Myocyte (in vitro differentiated cells): Measurements from ENCODE around the gene RHOA. TPM values are rescaled to one million over a fixed set of nuclear protein-coding genes. Genes with fewer than 3 reads are reported as not detected.
A peak's percentile ranks its signal among the peaks of the same experiment; 100 is the strongest.
"Not testable (repeated sequence)": the region's sequence is repeated elsewhere in the genome, so short reads cannot be mapped to it uniquely, and the experiment has no call there.

Experiments
- DNase-seq: peaks from one replicate; pipeline ENCODE4 v3.0.0-alpha.2; 2012; ENCODE audit warnings: low read depth
- total RNA-seq: library from RNA; depleted of rRNA; stranded (reverse); fragments of >200 nt; gene quantifications from 2 replicates; pipeline ENCODE4 v1.2.3, GENCODE V29; 2014

RHOA gene
- total RNA-seq, 1 donor from 2014 or later: 663 TPM

DNA sequence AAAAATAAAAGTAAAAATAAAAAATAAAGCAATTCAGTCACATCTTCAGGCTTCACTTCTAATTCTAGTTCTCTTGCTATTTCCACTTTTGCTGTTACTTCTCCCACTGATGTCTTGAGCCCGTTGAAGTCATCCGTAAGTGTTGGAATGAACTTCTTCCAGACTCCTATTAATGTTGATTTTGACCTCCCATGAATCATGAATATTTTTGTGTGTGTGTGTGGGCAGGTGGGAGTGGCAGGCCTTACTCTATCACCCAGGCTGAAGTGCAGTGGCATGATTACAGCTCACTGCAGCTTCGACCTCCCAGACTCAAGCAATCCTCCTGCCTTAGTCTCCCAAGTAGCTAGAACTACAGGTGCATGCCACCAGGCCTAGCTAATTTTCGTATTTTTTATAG is 82.6 kb downstream of the RHOA start:
- DNase-seq: no peak

DNA sequence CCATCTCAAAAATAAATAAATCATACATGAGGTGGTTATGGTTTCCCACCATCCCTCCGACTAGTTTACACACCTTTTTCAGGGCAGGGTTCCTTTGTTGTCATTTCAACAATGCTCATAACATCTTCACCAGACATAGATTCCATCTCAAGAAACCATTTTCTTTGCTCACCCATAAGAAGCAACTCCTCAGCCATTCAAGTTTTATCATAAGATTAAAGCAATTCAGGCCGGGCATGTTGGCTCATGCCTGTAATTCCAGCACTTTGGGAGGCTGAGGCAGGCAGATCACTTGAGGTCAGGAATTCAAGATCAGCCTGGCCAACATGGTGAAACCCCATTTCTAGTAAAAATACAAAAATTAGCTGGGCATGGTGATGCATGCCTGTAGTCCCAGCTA is 83.4 kb downstream of the RHOA start:
- not testable (repeated sequence) for DNase-seq

DNA sequence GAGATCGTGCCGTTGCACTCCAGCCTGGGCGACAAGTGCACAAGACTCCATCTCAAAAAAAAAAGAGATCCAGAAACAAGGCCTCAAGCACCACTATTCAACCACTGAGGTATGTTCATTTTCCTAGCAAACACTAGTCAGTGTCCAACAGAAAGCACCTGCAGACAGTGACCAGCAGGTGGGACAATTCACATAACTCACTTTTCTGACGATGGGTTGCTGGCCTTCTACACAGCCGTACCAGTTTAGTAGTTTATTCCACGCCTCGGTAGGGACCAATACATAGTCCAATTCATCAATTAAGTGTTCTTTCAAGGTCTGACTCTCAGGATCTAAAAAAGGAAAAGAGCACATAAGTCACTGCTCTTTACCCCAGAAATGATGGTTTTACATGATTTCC is 84.3 kb downstream of the RHOA start:
- no peak for DNase-seq

DNA sequence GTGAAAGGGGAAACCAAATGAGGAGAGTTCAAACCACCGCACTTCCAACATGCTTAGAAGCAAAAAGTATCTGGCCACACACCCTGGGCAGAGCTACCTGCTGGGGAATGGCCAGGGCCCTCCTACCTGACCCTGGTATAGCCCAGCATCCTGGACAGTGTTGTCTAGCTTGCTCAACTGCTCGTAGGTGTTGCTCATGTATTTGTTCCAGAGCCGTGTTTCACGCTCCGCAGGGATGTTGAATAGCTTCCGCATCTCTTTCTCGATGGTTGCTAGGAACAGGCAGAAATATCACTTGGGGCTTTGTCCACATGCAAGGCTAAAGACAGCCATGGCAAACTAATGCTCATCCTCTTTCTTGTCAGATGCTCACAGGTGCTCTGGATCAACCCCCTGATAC is 87.0 kb downstream of the RHOA start:
- DNase-seq: no peak

DNA sequence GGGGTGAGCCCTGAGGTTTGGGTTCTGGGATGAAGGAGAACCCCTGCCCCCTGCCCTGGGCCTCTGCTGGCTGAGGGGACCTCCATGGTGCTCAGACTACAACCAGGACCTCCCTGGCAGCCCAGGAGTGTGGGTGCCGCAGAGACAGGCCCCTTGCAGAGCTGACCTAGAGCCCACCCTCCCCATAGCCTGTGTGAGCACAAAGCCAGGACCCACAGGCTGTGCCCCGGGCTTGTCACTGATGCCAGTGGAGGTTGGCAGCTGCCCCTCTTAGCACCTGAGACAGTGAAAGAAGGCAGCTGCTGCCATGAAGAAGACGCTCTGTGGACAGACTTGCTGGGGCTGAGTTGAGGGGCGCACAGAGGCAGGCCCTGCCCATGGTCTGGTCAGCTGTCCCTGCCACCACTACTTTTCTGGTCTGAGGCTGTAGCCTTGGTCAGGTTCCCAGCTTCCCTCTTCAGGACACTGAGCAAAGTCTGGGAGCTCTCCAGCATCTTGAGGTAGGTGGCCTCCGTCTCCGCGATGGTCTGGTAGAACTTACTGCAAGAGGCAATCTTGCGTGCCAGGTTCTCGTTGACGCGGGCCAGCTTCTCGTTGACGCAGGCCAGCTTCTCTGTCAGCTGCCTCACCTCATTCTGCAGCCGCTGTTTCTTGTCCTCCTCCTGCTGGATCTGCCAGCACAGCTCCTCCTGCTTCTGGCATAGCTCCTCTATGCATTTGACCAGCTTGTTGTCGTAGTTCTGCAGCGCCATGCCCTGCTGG is 94.9 kb downstream of the RHOA start:
- DNase-seq: no peak

DNA sequence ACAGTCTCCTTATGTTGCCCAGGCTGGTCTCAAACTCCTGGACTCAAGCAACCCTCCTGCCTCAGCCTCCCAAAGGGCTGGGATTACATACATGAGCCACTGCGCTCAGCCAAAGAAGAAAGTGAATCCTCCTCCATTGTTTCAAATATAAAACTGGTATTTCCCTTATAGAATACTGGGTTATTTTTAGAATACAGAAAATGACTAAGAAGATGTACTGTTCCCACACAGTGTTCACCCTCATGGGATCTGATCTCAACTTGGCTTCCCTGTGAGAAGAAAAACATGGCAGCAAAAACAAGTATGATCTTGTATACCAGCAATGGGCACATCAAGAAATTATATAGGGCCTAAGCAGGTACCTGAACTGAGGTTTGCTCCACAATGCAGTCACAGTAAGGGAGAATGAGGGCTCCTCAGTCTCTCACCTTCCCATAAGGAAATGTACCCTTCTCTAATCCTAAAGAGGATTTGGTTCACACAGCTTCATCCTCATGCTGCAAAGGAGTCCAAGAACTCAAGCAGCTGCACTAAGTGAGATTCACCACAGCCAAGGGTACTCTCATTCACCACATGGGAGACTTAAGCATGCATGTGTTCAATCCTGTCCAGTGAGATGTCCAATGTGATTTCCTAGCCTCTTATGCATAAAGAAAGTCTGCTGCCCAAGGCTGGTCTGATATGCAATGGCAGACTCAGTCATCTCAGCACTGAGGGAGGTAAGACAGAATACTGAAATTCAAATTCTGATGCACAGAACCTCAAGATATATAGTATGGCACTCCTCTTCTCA is 97.7 kb downstream of the RHOA start:
- DNase-seq: peak; percentile 68

DNA sequence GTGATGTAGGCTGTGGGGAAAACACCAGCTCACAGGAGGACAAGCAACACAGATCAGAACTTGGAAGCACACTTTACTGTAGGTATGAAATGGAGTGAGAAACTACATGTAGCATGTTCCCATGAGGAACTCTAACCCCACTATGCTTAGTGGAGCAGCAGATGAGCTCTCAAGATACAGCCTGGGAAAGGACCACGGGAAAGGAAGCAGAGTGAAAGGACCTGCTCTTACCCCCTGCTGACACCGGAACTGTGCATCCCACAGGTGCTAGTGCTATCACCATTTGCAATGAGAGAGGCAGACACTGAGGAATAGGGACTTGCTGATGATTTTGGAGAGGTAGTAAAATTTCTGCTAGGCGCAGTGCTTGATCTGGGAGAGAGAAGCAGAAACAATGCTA is 100.5 kb downstream of the RHOA start:
- DNase-seq: no peak

DNA sequence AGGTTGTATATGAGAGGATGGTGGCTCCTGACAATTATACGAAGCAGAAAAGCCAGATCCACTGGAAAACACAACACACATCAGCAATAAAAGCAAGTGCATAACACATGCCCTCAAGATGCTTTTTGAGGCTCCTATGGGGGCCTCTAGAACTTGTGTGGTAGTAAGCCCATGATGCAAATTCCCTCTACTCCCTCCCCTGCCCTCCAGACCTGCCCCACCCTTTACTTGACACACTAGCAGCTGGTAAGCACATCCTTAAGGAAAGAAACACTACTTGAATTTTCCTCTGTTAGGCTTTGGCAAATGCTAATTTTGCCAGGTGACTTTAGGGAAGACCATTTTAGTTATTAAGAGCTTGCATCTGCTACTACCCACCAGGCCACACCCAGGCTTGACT is 101.1 kb downstream of the RHOA start:
- peak; percentile 59 for DNase-seq

Other genes with a start within 250 kb of the RHOA start
- 34.3 and 35.0 TPM in 2 replicates for gene CCDC71, start 245.6 kb downstream of the RHOA start, total RNA-seq
- gene KLHDC8B, start 240.4 kb downstream of the RHOA start, total RNA-seq: 28.7 and 45.0 TPM in 2 replicates
- gene C3orf62, start 134.7 kb downstream of the RHOA start, total RNA-seq: 1.4 and 1.6 TPM in 2 replicates
- 9.9 and 11.8 TPM in 2 replicates for gene USP4, start 71.9 kb downstream of the RHOA start, total RNA-seq
- gene GPX1, start 53.6 kb downstream of the RHOA start, total RNA-seq: 109 and 116 TPM in 2 replicates
- gene TCTA, start 447 bp upstream of the RHOA start, total RNA-seq: 30.0 and 37.2 TPM in 2 replicates
- gene AMT, start 10.5 kb upstream of the RHOA start, total RNA-seq: 0.36 and 0.56 TPM in 2 replicates
- 3.4 and 5.7 TPM in 2 replicates for gene NICN1, start 17.3 kb upstream of the RHOA start, total RNA-seq
- gene DAG1, start 58.3 kb upstream of the RHOA start, total RNA-seq: 276 and 362 TPM in 2 replicates
- 0.31 and 0.45 TPM in 2 replicates for gene BSN, start 142.5 kb upstream of the RHOA start, total RNA-seq